Tibial nerve (tissue), 3 donors: ENCODE measurements around the gene AQP1.

Experiments used
- CTCF ChIP-seq, 5 experiments: fragments of 200-600 bp in 3 of 5; fragments of 450-650 bp in 2 of 5; sonication (generic) in 3 of 5; IDR thresholded peaks; one replicate each; pipeline ENCODE4 v1.5.1; 2016 to 2019; ENCODE audit warnings: antibody characterized with exemption in 5 of 5, mild to moderate bottlenecking in 3 of 5, moderate library complexity in 2 of 5
- POLR2A ChIP-seq, 2 donors: fragments of 450-650 bp; IDR thresholded peaks; one replicate each; pipeline ENCODE4 v1.6.1; 2017; ENCODE audit warnings: antibody characterized with exemption in 2 of 2, mild to moderate bottlenecking in 2 of 2, moderate library complexity in 2 of 2

GRCh38 chr7:30880125-30880720 is 31.4 kb upstream of the AQP1 start:
- TF ChIP-seq POLR2A (IDR thresholded peaks at IDR 0.05), result no peak
- TF ChIP-seq CTCF (IDR thresholded peaks at IDR 0.05), result no peak
